MM.1S (cell line): ENCODE measurements around the gene TANC1.

ENCODE experiments used
- CTCF ChIP-seq: fragments of 300-600 bp; sonication (generic); IDR thresholded peaks from 2 replicates; pipeline ENCODE4 v1.5.1; 2016; ENCODE audit warnings: antibody characterized with exemption, low read length, mixed read lengths
- EZH2 ChIP-seq: fragments of 300-600 bp; sonication (generic); optimal IDR thresholded peaks from 2 replicates; pipeline ENCODE3; 2017; ENCODE audit warnings: low read depth, mild to moderate bottlenecking, antibody characterized with exemption, low read length, mixed read lengths
- EZH2phosphoT487 ChIP-seq: fragments of 300-600 bp; sonication (generic); IDR thresholded peaks from 2 replicates; pipeline ENCODE4 v1.6.1; 2018; ENCODE audit warnings: antibody characterized with exemption, low read length

DNA sequence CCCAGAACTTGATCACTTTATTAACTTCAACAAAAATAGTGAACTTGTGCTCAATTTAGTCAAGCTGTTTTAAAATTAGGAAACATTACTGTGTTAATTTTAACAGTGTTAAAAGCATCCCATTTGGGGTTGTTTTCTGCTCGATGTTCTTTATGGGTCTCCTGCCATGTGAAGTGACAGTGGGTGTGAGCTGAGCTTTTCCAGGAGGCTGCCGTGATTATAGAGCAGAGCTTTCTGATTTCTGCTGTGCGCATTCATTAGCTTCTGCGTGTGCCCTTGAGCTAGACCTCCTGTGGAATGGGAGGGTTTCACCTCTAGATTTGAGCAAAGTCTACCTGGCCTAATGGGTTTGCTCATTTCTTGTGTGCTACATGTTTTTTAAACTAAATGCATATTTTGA, 196.6 kb downstream of the TANC1 start:
- TF ChIP-seq CTCF, result no peak
- no peak for TF ChIP-seq EZH2phosphoT487
- TF ChIP-seq EZH2, result no peak
